Omental fat pad (tissue), 4 donors: ENCODE measurements around the gene MKNK2. TPM values are rescaled to one million over a fixed set of nuclear protein-coding genes. Genes with fewer than 3 reads are reported as not detected.
A peak's percentile ranks its signal among the peaks of the same experiment; 100 is the strongest.

ENCODE experiments used
- ATAC-seq: fragments of 150-250 bp; one replicate; pipeline ENCODE4 v1.9.1; 2016; ENCODE audit warnings: mild to moderate bottlenecking, moderate library complexity; ENCODE audit not compliant: low FRiP score
- DNase-seq: peaks from one replicate; pipeline ENCODE4 v3.0.0-alpha.2; 2019; ENCODE audit warnings: low spot score
- total RNA-seq, 4 donors: library from RNA; depleted of rRNA; stranded (reverse); fragments of >200 nt; gene quantifications; one replicate each; pipeline ENCODE4 v1.1.0, GENCODE V29; 2016
- TF ChIP-seq, protein P1 (sequence below), 3 donors: fragments of 450-650 bp; IDR thresholded peaks; one replicate each; pipeline ENCODE4 v1.5.1; 2016 to 2017; ENCODE audit warnings: antibody characterized with exemption in 3 of 3, mild to moderate bottlenecking in 3 of 3, moderate library complexity in 2 of 3

MKNK2 gene
- total RNA-seq, 4 donors from 2014 or later: 133 to 232 (median 178) TPM

DNA sequence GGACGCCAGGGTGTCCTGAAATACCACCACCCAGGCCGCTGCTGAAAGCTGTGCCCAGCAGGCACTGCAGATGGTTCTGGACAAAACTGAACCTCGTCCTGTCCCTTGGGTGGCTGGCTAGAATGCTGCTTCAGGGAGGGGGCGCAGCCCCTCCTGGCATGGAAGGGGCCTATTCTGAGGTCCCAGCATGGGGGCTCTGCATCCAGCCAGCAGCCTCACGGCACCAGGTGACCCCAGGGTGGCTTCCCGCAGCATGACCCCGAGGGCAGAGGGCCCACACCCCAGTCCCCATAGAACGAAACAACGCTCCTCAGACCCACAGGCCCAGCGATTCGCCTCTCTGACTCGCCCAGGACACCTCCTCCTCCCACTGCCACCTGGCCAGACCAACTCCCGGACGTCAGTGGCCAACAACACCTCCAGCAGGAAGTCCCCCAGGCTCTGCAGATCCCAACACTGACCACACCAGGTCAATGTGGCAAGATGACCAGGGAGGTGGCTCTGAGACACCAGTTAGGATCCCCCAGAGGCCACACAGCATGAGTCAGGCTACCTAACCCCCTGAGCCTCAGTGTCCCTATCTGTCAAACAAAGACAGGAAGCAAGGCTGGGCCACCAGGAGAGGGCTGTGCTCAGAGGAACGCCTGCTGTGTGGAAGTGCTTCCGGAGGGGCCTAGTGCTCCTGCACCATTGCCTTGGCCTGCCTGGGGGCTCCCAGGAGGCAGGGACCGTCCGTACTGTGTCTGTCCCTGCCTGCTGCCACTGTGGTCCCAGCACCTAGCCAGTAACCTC lies 6.1 kb downstream of the MKNK2 start:
- no peak for DNase-seq
- ATAC-seq: no peak
- TF ChIP-seq, protein P1, sequence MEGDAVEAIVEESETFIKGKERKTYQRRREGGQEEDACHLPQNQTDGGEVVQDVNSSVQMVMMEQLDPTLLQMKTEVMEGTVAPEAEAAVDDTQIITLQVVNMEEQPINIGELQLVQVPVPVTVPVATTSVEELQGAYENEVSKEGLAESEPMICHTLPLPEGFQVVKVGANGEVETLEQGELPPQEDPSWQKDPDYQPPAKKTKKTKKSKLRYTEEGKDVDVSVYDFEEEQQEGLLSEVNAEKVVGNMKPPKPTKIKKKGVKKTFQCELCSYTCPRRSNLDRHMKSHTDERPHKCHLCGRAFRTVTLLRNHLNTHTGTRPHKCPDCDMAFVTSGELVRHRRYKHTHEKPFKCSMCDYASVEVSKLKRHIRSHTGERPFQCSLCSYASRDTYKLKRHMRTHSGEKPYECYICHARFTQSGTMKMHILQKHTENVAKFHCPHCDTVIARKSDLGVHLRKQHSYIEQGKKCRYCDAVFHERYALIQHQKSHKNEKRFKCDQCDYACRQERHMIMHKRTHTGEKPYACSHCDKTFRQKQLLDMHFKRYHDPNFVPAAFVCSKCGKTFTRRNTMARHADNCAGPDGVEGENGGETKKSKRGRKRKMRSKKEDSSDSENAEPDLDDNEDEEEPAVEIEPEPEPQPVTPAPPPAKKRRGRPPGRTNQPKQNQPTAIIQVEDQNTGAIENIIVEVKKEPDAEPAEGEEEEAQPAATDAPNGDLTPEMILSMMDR (IDR thresholded peaks at IDR 0.05): no peak

DNA sequence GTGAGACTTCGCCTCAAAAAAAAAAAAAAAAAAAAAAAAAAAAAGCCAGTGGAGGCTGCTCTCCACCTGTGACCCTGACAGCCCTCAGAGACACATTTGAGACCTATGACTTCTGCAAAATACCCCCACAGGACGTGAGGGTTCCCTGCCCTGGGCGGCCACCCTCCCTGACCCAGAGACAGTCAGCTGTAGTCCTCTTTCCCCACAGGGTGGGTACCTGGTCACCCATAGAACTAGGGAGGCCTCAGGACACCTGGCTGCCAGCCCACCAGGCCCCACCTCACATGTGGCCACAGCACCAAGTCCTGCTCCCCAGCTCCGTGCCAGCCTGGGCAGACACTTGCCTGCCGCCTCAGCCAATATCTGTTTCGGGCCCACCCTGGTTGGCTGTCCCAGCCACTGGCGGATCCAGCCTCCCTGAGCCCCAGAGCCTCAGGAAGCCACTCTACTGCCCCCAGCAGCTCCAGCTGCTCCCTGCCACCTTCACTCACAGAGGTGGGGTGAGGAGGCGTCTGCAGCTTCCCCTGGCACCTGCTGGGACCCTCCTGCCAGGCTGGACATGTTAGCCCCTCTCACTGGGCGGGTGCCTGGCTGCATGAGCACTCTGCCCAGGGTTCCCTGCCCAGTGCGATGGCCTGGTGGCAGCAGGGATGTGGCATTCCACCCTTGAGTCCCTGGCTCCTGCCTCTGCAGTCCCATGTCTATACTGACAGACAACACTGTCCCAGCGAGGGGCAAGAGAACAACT lies 6.9 kb downstream of the MKNK2 start:
- DNase-seq (no peak), ATAC-seq (no peak)
- TF ChIP-seq, protein P1 (IDR thresholded peaks at IDR 0.05): no peak

DNA sequence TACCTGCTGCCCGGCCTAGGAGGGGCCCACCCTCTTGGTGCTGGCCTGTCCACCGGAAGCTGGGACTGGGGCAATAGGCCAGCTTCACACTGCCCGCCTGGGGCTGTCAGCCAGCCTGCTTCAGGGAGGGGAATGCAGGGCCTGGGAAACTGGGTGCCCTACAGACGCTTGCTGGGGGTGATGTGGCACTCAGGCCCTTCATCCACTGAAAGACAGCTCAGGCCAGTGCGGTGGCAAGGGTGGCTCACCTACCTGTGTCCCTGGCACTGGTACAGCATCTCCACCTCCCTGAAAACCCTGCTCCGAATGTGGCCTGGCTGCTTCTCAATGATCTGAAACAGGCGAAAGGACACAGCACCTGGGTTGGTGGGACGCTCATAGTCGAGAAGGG lies 7.8 kb downstream of the MKNK2 start:
- ATAC-seq (no peak), DNase-seq (no peak)
- TF ChIP-seq, protein P1 (IDR thresholded peaks at IDR 0.05): no peak

- no peak for DNase-seq
- ATAC-seq: no peak
- TF ChIP-seq, protein P1 (IDR thresholded peaks at IDR 0.05): no peak
These were observed 8.4 kb downstream of the MKNK2 start for GRCh38 chr19:2042485-2043250.

DNA sequence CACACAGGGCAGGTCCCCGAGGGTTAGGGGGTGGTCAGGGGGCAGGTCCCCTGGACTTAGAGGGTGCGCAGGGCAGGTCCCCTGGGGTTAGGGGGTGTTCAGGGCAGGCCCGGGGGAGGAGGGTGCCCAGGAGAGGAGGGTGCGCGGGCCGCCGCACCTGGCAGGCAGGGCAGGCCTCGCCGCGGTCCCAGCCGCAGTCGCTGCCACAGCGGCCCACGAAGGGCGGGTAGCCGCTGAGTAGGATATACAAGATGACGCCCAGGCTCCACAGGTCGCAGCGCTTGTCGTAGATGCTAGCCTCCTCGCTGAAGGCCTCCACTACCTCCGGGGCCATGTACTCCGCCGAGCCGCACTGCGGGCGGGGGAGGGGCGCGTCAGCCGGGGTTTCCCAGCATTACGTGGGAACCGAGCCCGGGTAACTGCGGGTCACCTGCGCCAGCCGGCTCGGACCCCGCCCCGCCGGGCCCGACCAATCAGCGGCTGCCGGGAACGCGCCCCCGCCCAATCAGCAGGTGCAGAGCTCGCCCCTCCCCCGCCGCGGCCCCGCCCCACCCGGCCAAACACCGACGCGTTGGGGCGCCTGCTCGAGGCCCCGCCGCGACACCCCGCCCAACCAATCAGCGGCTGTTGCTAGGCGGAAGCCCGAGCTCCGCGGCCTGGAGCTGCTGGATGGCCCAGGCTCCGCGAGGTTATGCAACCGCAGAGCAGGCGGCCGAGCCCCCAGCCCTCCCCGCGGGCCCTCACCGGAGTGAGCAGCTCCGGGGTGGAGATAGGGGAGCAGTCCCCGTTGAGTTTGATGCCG lies 9.2 kb downstream of the MKNK2 start:
- TF ChIP-seq, protein P1 (IDR thresholded peaks at IDR 0.05): no peak
- ATAC-seq (peak; percentile 93), DNase-seq (peak; percentile 87)

- DNase-seq (no peak), ATAC-seq (no peak)
- TF ChIP-seq, protein P1 (IDR thresholded peaks at IDR 0.05): no peak
These were observed 9.7 kb downstream of the MKNK2 start for GRCh38 chr19:2041433-2041682.
